SK-N-SH (cell line): ENCODE data around the gene PCBP3.

ENCODE experiments used
- EZH2phosphoT487 ChIP-seq: fragments of 200-600 bp; sonication (generic); IDR thresholded peaks from 2 replicates; pipeline ENCODE4 v1.6.1; 2017; ENCODE audit warnings: low read depth, mixed run types, mild to moderate bottlenecking, antibody characterized with exemption, moderate library complexity, borderline replicate concordance
- TF ChIP-seq, protein P1 (sequence below): fragments of 200-600 bp; sonication (generic); IDR thresholded peaks from 2 replicates; pipeline ENCODE4 v1.6.1; 2017; ENCODE audit warnings: antibody characterized with exemption, mild to moderate bottlenecking, moderate library complexity

DNA sequence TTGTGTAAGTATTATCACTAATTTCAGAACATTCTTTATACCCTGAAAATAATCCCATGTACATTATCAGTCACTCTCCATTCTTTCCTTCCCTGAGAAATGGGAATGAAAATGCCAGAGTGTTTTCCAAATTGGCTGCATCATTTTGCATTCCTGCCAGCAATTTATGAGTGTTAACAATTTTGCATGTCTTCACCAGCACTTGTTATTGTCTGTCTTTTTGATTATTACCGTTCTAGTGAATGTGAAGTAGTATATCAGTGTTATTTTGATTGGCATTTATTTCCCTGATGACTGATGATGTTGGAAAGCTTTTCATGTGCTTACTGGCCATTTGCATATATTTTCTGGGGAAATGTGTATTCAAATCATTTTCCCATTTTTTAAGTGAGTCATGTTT lies 71.9 kb downstream of the PCBP3 start:
- TF ChIP-seq, protein P1, sequence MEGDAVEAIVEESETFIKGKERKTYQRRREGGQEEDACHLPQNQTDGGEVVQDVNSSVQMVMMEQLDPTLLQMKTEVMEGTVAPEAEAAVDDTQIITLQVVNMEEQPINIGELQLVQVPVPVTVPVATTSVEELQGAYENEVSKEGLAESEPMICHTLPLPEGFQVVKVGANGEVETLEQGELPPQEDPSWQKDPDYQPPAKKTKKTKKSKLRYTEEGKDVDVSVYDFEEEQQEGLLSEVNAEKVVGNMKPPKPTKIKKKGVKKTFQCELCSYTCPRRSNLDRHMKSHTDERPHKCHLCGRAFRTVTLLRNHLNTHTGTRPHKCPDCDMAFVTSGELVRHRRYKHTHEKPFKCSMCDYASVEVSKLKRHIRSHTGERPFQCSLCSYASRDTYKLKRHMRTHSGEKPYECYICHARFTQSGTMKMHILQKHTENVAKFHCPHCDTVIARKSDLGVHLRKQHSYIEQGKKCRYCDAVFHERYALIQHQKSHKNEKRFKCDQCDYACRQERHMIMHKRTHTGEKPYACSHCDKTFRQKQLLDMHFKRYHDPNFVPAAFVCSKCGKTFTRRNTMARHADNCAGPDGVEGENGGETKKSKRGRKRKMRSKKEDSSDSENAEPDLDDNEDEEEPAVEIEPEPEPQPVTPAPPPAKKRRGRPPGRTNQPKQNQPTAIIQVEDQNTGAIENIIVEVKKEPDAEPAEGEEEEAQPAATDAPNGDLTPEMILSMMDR = no peak
- no peak for TF ChIP-seq EZH2phosphoT487
